OCI-M1 (cell line): ENCODE results near the gene VGF.
A peak's percentile ranks its signal among the peaks of the same experiment; 100 is the strongest.

Experiments used
- DNase-seq: peaks from one replicate; lab custom pipeline; 2025; lab: John Stamatoyannopoulos, UW

Gene VGF

DNA sequence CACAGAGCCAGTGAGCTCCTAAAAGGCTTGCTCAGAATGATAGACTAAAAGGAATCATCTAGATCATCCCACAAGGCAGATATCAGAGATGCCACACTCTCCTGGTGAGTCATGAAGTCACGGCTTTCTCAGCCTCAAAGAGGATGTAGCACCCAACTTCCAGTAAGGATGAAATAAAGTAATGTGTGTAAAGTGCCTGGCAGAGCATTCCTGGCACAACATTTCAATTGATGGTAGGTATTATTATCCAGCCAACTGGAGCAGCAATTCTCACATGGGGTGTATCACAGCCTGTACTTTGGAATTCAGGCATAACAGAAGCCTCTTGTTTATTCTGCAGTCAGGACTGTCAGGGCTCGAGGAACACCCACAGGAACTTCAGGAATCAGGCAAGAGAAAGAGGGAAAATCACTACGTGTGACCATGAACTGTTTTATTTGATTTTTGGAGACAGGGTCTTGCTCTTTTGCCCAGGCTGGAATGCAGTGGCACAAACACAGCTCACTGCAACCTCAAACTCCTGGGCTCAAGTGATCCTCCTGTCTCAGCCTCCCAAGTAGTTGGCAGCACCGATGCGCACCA lies 20.0 kb upstream of the VGF start:
- DNase-seq = peak; percentile 84

DNA sequence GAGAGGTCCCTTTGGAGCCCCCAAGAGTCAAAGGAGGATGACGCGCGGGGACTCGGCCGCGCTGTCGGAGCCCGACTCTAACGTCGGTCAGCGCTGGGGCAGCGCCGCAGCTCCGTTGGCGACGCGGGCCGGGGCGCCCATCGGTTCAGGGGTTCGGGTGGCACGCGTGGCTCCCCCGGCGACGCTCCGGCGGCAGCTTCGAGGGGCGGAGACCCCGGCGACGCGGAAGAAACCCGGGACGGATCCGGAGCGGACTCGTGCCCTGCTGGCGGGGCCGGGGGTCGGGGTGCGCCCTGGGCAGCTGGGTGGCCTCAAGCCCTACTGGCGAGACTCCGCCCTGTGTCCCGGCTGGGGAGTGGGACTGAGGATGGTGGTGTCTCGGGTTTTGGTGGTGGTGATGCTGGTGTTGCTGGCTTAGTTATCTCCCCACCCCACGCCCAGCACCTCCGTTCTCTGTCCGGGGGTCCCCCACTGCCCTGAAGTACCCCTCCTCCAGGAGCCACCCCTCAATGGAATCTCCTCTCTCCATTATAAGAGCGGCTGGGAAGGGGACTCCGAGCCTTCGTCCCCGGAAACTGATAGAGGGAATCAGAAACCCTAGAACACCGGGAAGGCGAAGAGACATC lies 14.9 kb upstream of the VGF start, which contains the start of gene NAT16:
Gene NAT16, minus strand, starts transcription at position 164 of the 626 bp plus-strand sequence. CDS start 5,486 bp downstream, outside the sequence.
- no peak for DNase-seq

DNA sequence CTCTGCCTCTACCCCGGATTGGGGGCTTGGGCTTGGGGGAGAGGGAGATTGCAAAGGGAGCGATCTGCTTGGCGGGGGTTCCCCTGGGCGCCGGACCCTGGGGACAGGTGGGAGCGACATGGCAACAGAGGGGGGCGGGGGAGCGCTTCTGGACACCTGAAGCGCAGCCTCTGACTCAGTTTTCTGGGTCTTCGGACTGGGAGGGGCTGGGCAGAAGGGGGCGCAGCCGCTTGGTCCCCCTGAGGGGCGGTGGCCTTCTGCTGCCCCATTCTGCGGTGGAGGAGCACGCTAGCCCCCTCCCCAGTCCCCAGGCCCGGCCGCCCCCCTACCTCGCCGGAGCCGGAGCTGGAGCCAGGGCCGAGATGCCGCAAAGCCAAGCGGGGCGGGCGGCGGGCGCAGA lies 14.3 kb upstream of the VGF start:
- no peak for DNase-seq

DNA sequence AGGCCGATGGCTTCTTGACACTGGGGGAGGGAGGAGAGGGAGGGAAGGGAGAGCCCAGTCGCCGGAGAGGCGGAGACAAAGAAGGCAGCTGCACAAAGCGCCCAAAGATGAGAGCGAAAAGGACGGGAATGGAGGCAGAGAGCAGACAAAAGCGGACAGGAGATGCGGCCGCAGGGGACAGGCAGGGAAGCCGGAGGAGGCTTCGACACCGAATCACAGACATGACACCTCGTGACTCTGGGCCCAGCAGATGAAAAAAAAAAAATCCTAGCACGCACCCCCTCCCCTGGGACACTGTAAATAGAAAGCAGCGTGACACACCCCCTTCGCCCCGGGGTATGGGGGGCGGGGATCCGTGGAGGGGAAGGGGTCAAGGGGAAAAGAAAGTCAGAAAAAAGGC lies 13.7 kb upstream of the VGF start:
- no peak for DNase-seq

DNA sequence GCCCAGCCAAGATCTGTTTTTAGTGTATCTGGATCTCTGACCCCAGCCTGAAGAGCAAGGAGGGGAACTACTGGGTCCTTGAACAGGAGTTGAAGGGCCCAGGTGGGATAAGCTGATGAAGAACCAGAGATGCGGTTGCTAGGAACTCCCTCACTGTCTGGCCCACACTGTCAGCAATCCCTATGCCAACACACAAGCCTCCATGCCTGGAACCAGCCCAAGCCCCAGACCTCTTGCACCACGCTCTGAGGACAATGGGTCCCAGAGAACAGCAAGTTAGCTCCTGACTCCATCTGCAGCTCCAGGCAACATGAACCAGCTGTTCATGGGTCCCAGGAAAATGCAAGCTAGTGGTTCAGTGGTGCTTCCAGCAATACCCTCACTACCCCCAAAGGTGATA lies 12.3 kb upstream of the VGF start:
- no peak for DNase-seq

DNA sequence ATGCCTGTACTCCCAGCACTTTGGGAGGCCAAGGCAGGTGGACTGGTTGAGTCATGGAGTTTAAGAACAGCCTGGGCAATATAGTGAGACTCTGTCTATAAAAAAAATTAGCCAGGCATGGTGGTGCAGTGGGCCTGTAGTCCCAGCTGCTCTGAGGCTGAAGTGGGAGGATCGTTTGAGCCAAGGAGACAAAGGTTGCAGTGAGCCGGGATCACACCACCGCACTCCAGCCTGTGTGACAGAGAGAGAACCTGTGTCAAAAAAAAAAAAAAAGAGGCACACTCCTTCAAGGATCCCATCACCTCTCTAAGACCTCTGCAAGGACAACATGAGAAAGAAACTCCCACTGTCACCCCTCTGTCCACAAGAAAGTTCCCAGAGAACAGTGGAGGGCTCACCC lies 10.3 kb upstream of the VGF start:
- DNase-seq = no peak

DNA sequence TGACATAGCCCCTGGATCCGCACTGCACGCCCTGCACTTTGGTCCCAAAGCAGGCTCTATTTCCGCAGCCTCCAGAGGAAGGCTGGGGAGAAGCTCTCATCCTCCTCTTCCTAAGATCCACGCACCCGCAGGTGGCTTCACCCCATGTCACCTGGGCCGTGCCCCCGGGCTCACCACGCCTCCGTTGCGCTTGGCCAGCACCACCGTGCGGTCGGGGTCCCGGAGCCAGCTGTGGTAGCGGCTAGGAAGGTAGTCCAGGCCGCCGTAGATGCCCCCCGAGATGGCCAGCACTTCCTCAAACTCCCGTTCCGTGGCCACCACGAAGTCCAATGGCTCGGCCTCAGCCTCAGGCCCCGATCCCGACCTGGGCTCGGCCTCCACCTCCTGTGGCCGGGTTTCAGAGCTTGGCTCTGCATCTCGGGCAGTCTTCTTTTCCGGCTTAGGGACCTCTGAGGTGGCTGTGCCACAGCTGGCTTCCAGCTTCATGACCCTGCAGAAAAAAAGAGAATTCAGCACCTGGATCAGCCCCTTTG lies 9.0 kb upstream of the VGF start:
- DNase-seq = no peak

DNA sequence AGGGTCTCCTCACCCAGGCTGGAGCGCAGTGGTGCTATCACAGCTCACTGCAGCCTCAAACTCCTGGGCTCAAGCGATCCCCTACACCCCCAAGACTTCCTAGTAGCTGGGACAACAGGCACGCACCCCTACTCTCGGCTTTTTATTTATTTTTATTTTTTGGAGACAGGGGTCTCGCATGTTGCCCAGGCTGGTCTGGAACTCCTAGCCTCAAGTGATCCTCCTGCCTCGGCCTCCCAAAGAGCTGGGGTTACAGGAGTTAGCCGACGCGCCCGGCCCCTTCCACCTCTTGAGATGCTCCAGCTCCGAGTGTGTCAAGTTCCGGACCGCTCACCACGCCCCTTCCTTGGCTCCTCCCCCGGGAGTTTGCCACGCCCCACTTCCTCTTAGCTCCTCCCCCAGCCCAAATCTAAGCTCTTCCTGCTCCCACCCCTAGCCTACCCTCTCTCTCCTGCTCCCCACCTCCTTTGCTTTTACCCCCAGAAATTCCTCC lies 8.4 kb upstream of the VGF start:
- DNase-seq = peak; percentile 74

DNA sequence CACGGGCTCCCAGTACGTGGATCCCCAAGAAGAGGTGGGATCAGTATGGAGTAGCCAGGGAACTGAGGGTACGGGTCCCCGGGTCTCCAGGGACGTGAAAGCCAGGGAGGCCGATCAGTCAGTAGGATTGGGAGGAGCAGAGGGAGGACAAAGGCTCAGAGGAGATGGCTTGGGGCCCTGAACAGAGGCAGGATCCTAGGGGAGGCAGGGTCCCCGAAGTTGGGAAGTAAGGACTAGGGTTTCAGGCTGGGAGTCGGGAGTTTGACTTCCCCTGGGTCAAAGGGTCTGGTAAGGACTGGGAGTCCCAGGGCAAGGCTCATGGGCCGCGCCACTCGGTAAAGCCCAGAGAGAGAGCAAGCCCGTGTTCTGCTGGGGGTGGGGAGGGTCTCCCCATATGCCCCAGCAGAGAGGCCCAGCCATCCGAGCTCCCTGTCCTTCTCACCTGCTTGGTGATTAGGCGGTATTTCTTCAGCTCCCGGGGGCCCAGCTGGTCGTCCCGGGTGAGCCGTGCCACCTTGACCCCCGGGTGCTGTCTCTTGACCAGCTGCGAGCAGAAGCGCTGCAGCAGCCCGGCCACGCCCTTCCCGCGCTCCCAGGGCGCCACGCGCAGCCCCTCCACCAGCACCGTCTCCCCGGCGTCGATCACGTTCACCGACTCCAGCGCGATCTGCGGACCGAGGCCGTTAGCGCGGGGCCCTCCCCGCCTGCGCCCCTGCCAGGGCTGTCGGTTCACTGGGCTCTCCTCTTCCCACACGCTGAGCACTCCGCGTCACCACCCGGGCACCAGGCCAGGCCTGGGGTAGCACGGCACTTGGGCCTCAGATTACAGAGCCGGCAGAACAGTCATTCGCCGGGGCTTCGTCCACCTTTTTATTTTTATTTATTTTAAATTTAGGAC lies 7.7 kb upstream of the VGF start:
- no peak for DNase-seq

DNA sequence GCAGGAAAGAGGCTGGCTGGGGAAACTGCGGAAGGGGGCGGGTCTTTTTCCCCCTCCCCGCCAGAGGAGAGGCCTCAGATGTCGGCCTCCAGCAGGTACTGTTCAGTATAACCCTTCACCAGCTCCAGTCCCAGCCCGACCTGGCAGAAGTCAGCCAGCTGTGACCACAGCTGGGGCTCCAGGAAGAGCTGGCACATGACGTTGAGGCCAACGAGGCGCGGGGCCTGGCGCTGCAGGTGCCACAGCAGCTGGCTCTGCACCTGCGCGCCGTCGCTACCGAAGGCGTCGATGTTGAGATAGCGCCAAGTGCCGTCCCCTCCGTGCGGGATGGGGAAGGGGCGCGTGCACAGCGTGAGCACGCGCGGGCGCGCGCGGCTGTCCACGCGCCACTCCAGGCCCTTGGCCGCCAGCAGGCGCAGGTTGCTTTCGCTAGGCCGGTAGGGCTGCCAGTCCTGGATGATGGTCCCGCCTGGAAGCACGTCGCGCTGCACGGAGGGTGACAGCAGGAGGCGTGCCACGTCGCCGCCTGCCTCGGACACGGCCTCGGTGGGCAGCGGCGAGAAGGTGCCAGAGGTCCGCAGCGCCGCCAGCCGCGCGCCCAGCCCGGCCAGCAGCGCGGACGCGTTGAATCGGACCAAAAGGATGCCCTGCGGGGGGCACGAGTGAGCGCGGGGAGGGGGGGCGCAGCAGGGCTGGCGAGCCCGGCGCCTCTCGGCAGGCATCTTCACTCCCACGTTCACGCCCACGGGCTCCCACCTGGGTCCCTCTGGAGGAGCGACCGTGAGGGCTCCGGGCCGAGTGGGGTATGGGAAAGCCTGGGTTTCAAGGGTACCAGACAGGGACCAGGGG lies 6.9 kb upstream of the VGF start:
- DNase-seq = no peak

DNA sequence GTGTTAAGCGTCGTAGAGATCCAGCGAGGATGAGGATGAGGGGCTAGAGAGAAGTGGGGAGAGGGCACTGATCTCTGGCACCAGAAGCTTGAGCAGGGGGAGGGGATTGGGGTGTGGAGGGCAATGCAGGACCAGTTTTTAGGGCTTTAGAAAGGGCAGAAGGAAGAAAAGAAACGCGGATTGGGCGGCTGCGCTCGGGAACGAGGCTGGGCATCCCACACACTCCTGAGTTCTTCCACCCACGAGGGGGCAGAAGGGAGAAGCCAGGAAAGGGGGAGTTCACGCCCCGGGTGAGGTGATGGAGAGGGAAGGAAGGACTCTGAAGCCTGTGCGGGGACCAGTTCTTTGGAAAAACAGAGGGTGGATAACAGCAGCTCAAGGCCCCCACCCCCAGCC lies 6.1 kb upstream of the VGF start:
- DNase-seq = no peak

DNA sequence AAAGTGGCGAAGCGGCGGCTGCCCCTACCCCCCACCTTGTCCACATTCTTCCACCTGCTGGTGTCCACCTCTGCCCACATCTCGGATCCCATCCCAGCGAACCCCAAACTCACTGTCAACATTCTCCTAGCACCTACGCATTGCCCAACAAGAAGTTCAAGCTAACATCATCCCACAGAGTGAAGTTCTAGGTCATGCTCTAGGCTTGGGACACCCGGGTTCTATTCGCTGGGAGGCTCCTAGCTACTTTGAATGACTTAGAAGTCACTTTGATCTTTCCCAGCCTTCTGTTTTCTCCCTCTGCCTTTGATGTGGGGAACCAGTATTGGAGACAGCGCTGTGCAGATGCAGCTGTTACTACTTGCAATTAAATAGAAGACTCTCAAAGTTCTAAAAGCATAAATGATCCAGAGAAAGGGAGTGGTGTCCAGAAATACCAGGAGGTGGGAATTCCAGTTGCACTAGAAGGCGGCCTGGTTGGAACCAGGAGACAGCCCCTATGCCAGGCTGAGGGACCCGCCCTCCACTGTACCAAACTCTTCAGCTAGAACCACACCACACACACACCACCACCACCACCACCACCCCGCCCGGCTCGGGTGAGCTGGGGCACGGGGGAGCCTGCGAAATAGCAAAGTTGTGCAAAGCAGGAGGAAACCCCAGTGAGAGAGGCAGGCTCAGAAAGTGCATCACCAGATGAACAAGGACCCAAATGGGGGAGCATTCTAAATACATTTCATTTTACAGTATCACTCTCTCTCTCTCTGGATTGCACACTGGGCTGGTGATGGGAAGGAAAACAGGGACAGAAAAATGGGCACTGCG lies 5.5 kb upstream of the VGF start:
- DNase-seq = no peak

DNA sequence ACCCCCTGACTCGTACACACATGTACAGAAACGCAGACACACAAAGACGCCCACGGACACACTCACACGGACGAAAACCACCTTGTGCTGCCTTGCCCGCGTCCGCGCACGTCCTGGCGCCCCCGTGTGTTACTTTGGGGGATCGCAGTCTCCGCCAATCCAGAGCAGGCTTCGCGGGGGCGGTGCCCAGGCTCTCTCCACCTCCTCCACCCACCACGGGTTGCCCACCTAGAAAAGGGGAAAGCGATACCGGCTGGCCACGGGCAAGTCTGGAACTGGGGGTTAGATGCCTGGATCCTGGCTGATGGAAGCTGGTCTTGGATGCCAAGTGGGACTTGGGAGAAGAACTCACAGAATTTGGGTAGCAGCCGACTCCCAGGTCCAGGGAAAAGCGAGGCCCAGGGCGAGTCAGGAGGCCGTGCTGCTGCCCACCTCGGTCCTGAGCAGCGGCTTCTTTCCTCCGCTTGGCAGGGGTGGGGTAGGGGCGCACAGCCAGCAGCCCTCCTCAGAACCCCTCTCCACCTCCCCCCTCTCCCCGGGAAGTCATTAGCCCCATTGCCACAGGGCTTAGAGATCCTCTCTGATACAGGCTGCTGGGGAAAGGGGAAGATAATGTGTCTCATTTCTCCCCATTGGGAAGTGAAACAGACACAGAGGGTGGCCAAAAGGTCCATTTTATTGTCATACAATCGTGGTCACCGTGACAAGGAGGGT lies 4.6 kb upstream of the VGF start:
- DNase-seq = peak; percentile 89

DNA sequence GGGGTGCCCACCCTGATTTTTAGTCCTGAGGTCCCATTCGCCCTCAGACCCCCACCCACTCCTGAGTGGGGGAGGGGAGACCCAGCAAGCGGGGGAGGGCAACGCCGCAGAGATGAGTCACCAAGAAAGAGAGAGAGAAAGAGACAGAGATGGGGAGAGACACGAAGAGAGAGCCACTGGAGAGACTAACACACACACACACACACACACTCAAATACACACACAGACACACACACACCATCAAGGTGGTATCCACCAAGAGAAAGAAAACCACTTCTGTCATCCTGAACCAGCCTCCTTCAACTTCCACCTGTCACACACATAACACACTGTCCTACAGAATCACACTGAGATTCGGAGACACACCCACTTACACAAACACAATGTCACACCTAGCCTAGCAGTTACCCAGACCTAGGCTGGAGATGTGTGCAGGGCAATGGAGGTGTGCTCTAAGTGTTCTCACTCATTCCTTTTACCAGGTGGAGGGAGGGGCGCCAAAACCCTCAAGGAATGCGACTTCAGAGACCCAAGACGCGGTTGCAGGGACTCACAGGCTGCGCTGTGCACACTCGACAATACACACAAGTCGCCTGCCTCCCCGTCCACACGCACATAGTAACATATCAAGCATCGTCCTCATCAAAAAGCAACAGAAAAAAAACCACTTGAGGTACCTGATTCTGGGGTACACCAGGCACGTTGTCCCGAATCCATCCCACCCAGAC lies 3.9 kb upstream of the VGF start:
- DNase-seq = peak; percentile 52

DNA sequence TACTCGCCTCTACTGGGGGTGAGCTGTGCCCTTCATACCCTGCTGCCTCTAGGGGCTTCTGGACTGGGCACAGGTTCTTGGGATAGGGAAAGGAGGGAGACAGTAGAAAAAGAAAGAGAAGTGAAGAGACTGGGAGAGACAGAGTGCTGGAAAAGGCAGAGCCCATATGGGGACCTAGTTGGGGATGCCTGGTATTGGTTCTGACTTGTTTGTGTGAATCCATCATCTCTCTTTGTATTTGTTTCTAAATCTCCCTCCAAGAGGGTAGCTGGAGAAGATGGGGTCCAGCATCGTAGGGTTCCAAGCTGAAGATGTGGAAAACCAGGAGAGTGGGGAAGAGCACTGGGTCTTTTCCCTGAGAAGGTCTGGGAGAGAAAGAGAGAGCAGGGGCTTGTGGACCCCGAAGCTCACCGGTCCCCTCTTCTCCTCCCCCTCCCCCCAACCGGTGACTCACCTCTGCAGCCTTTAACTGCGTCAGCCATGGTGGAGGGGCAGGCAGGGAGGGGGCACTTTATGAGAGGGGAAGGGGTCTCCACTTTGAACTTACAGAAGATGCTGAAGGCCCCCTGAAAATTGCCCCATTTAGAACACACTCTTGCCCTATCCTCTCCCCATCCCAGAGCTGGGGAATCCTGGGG lies 3.2 kb upstream of the VGF start:
- DNase-seq = no peak

DNA sequence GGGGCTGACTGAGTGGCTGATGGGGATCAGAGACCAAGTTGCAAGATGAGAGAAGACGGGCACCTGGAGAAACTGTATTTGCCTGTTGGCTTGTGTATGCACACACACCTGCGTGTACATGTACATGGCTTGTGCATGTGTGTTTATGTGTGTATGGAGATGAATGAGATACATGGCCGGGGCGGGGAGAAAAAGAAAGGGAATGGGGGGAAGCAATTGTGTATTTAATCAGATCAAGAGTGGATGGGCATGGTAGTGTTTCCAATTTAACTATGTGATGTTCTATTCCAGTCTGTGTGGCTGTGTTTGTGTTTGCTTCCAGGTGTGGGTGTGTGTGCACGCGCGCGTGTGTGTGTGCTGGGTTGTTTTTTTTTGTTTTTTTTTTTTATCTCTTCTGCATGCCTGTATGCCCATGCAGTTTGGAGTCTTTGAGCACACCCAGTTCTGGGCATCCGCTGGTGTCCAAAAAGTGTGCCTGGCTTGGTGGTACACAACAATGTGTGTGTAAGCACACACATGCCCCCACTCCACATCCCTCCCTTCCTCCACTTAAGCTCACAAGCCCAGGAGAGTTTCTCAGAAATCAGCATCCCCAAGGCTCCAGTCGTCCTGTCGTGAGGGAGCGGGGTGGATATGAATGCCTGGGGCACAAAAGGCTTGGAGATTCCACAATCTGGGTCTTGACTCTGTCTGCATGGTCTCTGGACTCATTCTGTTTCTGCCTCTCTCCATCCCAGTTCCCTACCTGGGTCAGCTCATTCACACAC lies 2.5 kb upstream of the VGF start:
- no peak for DNase-seq

DNA sequence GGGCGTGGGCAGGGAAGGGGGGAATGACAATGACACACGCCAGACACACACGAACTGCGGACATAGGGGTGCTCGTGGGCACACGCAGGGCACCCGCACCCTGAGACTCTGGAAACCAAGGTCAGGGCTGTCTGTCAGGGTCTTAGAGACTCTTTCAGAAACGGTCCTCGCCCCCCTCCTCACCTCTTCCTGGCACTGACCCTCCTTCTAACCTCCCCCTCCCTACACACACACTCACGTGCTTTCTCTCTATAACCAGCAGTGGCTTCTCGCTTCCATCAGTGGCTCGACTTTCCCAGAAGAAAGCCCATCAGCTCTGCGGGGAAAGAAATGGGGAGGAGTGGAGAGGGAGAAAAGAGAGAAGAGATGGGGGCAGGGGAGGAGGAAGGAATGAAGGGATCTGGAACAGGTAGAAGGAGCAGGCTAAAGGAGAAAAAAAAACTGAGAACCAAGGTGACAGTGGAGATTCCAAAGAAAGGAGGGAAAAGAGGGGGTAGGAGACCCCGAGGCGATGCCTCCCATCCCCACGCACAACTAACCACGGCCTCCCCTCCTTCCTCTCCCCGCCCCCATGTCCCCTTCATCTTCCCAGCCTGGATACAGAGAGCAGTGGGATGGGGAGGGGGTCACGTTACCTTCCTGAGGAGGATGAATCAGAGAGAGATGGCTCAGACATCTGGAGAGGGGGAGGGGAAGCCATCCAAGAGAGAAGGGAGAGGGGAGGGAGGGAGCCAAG lies 1.7 kb upstream of the VGF start:
- DNase-seq = peak; percentile 41

DNA sequence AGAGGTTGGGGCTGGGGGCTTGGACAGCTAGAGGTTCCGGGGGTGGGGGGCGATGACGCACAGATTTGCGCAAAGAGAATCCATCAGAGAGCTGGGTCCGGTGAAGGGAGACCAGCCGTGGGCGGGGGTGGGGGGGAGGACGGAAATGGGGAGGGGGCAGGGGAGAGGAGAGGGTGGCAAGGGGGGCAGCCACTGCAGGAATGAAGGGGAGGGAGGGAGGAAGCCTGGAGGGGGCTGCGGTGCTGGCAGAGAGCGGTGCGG lies 1.2 kb upstream of the VGF start:
- DNase-seq = no peak
